Osteoblast (primary cell): ENCODE results near the gene CHRNG. TPM values are rescaled to one million over a fixed set of nuclear protein-coding genes. Genes with fewer than 3 reads are reported as not detected.

Experiments
- DNase-seq: peaks from one replicate; pipeline ENCODE4 v3.0.0; 2011; ENCODE audit warnings: low spot score, mixed read lengths; ENCODE audit not compliant: insufficient read length; ENCODE audit errors: missing footprints
- H2AFZ ChIP-seq: 2 replicates; pipeline ENCODE4 v1.6.0; 2011; ENCODE audit warnings: mild to moderate bottlenecking, low read length
- H3K27ac ChIP-seq: 2 replicates; pipeline ENCODE4 v1.5.1; 2011; ENCODE audit warnings: mild to moderate bottlenecking, low read depth, low read length, moderate library complexity
- H3K27me3 ChIP-seq: 2 replicates; pipeline ENCODE4 v1.6.0; 2012; ENCODE audit warnings: mild to moderate bottlenecking, control low read depth, inconsistent platforms, low read length, moderate library complexity; ENCODE audit not compliant: insufficient read depth
- H3K36me3 ChIP-seq: 2 replicates; pipeline ENCODE4 v1.5.1; 2011; ENCODE audit warnings: mild to moderate bottlenecking, low read length, control low read depth, moderate library complexity; ENCODE audit not compliant: insufficient read depth
- H3K4me1 ChIP-seq: 2 replicates; pipeline ENCODE4 v1.5.1; 2011; ENCODE audit warnings: mild to moderate bottlenecking, low read length, control low read depth, moderate library complexity; ENCODE audit not compliant: insufficient read depth
- H3K4me2 ChIP-seq: 2 replicates; pipeline ENCODE4 v1.6.0; 2011; ENCODE audit warnings: mild to moderate bottlenecking, low read length; ENCODE audit not compliant: insufficient read depth
- H3K4me3 ChIP-seq: fragments of 200-600 bp; sonication (generic); 3 replicates; pipeline ENCODE4 v1.5.1; 2012; ENCODE audit warnings: mild to moderate bottlenecking, low read length, inconsistent platforms; ENCODE audit not compliant: insufficient read depth
- H3K79me2 ChIP-seq: 2 replicates; pipeline ENCODE4 v1.6.0; 2012; ENCODE audit warnings: mild to moderate bottlenecking, low read length, control low read depth, inconsistent platforms; ENCODE audit not compliant: insufficient read depth
- H3K9me3 ChIP-seq: 2 replicates; pipeline ENCODE4 v1.5.1; 2011; ENCODE audit warnings: low read depth, low read length, control low read depth
- H4K20me1 ChIP-seq: 2 replicates; pipeline ENCODE4 v1.6.0; 2012; ENCODE audit warnings: mild to moderate bottlenecking, low read length, control low read depth; ENCODE audit not compliant: insufficient read depth
- CTCF ChIP-seq: IDR thresholded peaks from 2 replicates; pipeline ENCODE4 v1.5.1; 2011; ENCODE audit warnings: mild to moderate bottlenecking, low read depth, low read length, moderate library complexity; ENCODE audit errors: extremely low read depth
- total RNA-seq: library from RNA; depleted of rRNA; stranded (reverse); fragments of >200 nt; gene quantifications from 2 replicates; pipeline ENCODE4 v1.2.3, GENCODE V29; 2012

CHRNG gene
- total RNA-seq, 1 donor = not detected

GRCh38 chr2:232508251-232508650 is 31.2 kb upstream of the CHRNG start:
- Histone ChIP-seq H3K27ac (no peak overlapping the region), H3K4me2 (no peak overlapping the region), H3K4me1 (no peaks in the 10 kb centered on the region), H3K9me3 (no peaks in the 10 kb centered on the region), H3K4me3 (no peak overlapping the region), H4K20me1 (no peaks in the 10 kb centered on the region), H3K79me2 (no peaks in the 10 kb centered on the region), H2AFZ (no peak overlapping the region), H3K36me3 (no peaks in the 10 kb centered on the region), H3K27me3 (peaks cover 26% of the 10 kb centered on the region)
- DNase-seq = no peak
- TF ChIP-seq CTCF = no peak

- Histone ChIP-seq H3K4me3 (no peak overlapping the region), H3K4me2 (no peak overlapping the region), H3K27ac (no peak overlapping the region), H3K36me3 (no peaks in the 10 kb centered on the region), H3K27me3 (peaks cover 20% of the 10 kb centered on the region), H4K20me1 (no peaks in the 10 kb centered on the region), H2AFZ (no peak overlapping the region), H3K4me1 (no peaks in the 10 kb centered on the region), H3K9me3 (no peaks in the 10 kb centered on the region), H3K79me2 (no peaks in the 10 kb centered on the region)
- no peak for TF ChIP-seq CTCF
- no peak for DNase-seq
Measured at GRCh38 chr2:232511336-232511890, 28.1 kb upstream of the CHRNG start.

GRCh38 chr2:232512602-232513001 is 26.9 kb upstream of the CHRNG start:
- Histone ChIP-seq H3K9me3 (no peaks in the 10 kb centered on the region), H3K27me3 (peaks cover 27% of the 10 kb centered on the region), H4K20me1 (no peaks in the 10 kb centered on the region), H3K79me2 (no peaks in the 10 kb centered on the region), H3K27ac (no peak overlapping the region), H3K4me3 (no peak overlapping the region), H3K4me1 (no peaks in the 10 kb centered on the region), H3K4me2 (no peak overlapping the region), H3K36me3 (no peaks in the 10 kb centered on the region), H2AFZ (no peak overlapping the region)
- no peak for TF ChIP-seq CTCF
- DNase-seq = no peak

GRCh38 chr2:232513353-232513752 is 26.1 kb upstream of the CHRNG start:
- no peak for TF ChIP-seq CTCF
- no peaks in the 10 kb centered on the region for H3K79me2 ChIP-seq
- no peaks in the 10 kb centered on the region for H3K36me3 ChIP-seq
- peaks cover 27% of the 10 kb centered on the region for H3K27me3 ChIP-seq
- H2AFZ ChIP-seq = no peak overlapping the region
- no peaks in the 10 kb centered on the region for H3K4me1 ChIP-seq
- no peak overlapping the region for H3K4me2 ChIP-seq
- no peak for DNase-seq
- H3K4me3 ChIP-seq = no peak overlapping the region
- no peaks in the 10 kb centered on the region for H4K20me1 ChIP-seq
- H3K9me3 ChIP-seq = no peaks in the 10 kb centered on the region
- no peak overlapping the region for H3K27ac ChIP-seq
